H9 (cell line): ENCODE measurements around the gene CDH13. TPM values are rescaled to one million over a fixed set of nuclear protein-coding genes. Genes with fewer than 3 reads are reported as not detected.

Source experiments
- DNase-seq: peaks from one replicate; pipeline ENCODE4 v3.0.0-alpha.2; 2017
- H2AFZ ChIP-seq: one replicate; pipeline ENCODE4 v1.6.1; 2013; ENCODE audit warnings: mild to moderate bottlenecking, low read length, control low read depth, moderate library complexity
- H2AK5ac ChIP-seq: 2 replicates; pipeline ENCODE4 v1.6.1; 2013; ENCODE audit warnings: low read length, control low read depth, mixed read lengths; ENCODE audit not compliant: insufficient read length
- H2BK120ac ChIP-seq: one replicate; pipeline ENCODE4 v1.6.1; 2013; ENCODE audit warnings: low read depth, mild to moderate bottlenecking, low read length, control low read depth, inconsistent platforms; ENCODE audit not compliant: poor library complexity, severe bottlenecking
- H2BK12ac ChIP-seq: 2 replicates; pipeline ENCODE4 v1.6.1; 2013; ENCODE audit warnings: low read length, control low read depth, mixed read lengths, low read depth; ENCODE audit not compliant: insufficient read length
- H2BK15ac ChIP-seq: 2 replicates; pipeline ENCODE4 v1.6.1; 2013; ENCODE audit warnings: low read depth, low read length, control low read depth
- H2BK20ac ChIP-seq: one replicate; pipeline ENCODE4 v1.6.1; 2013; ENCODE audit warnings: low read depth, mild to moderate bottlenecking, low read length, control low read depth, inconsistent platforms; ENCODE audit not compliant: poor library complexity, severe bottlenecking
- H2BK5ac ChIP-seq: 2 replicates; pipeline ENCODE4 v1.6.1; 2013; ENCODE audit warnings: low read length, control low read depth, mixed read lengths; ENCODE audit not compliant: insufficient read length
- H3K14ac ChIP-seq: 2 replicates; pipeline ENCODE4 v1.6.1; 2013; ENCODE audit warnings: low read length, control low read depth; ENCODE audit not compliant: insufficient read depth
- H3K18ac ChIP-seq: 2 replicates; pipeline ENCODE4 v1.6.1; 2013; ENCODE audit warnings: low read depth, mild to moderate bottlenecking, mixed read lengths, low read length, control low read depth; ENCODE audit not compliant: insufficient read length
- H3K23ac ChIP-seq: 2 replicates; pipeline ENCODE4 v1.6.1; 2013; ENCODE audit warnings: low read length, control low read depth, mixed read lengths, low read depth; ENCODE audit not compliant: insufficient read length
- H3K23me2 ChIP-seq: 2 replicates; pipeline ENCODE4 v1.6.1; 2013; ENCODE audit warnings: low read depth, mild to moderate bottlenecking, mixed read lengths, low read length, control low read depth; ENCODE audit not compliant: insufficient read length, poor library complexity, severe bottlenecking
- H3K27ac ChIP-seq: 2 replicates; pipeline ENCODE4 v1.5.1; 2013; ENCODE audit warnings: low read length, control low read depth, mixed read lengths, low read depth; ENCODE audit not compliant: insufficient read length
- H3K27me3 ChIP-seq: 2 replicates; pipeline ENCODE4 v1.6.1; 2013; ENCODE audit warnings: low read length, control low read depth, inconsistent platforms; ENCODE audit not compliant: insufficient read depth
- H3K4ac ChIP-seq: 2 replicates; pipeline ENCODE4 v1.6.1; 2013; ENCODE audit warnings: low read depth, mild to moderate bottlenecking, control low read depth, inconsistent platforms, low read length, moderate library complexity
- H3K4me1 ChIP-seq: 2 replicates; pipeline ENCODE4 v1.6.1; 2013; ENCODE audit warnings: low read length, control low read depth, inconsistent platforms; ENCODE audit not compliant: insufficient read depth
- H3K4me2 ChIP-seq: 2 replicates; pipeline ENCODE4 v1.6.1; 2013; ENCODE audit warnings: low read length, control low read depth, mixed read lengths; ENCODE audit not compliant: insufficient read length, insufficient read depth
- H3K56ac ChIP-seq: 2 replicates; pipeline ENCODE4 v1.6.1; 2013; ENCODE audit warnings: low read depth, mild to moderate bottlenecking, mixed read lengths, low read length, control low read depth; ENCODE audit not compliant: insufficient read length
- H3K79me1 ChIP-seq: 2 replicates; pipeline ENCODE4 v1.6.1; 2013; ENCODE audit warnings: low read depth, mild to moderate bottlenecking, moderate library complexity, low read length, control low read depth, inconsistent platforms; ENCODE audit not compliant: insufficient read depth, poor library complexity, severe bottlenecking
- H3K79me2 ChIP-seq: 2 replicates; pipeline ENCODE4 v1.6.1; 2013; ENCODE audit warnings: low read length, control low read depth, inconsistent platforms; ENCODE audit not compliant: insufficient read depth
- H3K9ac ChIP-seq: 2 replicates; pipeline ENCODE4 v1.6.1; 2013; ENCODE audit warnings: low read length, control low read depth, mixed read lengths; ENCODE audit not compliant: insufficient read length; ENCODE audit errors: extremely low read depth
- H3K9me3 ChIP-seq: one replicate; pipeline ENCODE4 v1.6.1; 2013; ENCODE audit warnings: low read depth, low read length, inconsistent platforms; ENCODE audit not compliant: control insufficient read depth
- H3T11ph ChIP-seq: one replicate; pipeline ENCODE4 v1.6.1; 2013; ENCODE audit warnings: mild to moderate bottlenecking, low read length, control low read depth, inconsistent platforms
- H4K20me1 ChIP-seq: one replicate; pipeline ENCODE4 v1.6.1; 2013; ENCODE audit not compliant: control insufficient read depth, insufficient read length, insufficient read depth
- H4K5ac ChIP-seq: 2 replicates; pipeline ENCODE4 v1.6.1; 2013; ENCODE audit warnings: low read depth, mild to moderate bottlenecking, mixed read lengths, low read length, control low read depth; ENCODE audit not compliant: insufficient read length
- H4K8ac ChIP-seq: replicated peaks from 2 replicates; pipeline ENCODE4 v1.6.1; 2013; ENCODE audit warnings: low read length, control low read depth, mixed read lengths, low read depth; ENCODE audit not compliant: insufficient read length
- H4K91ac ChIP-seq: 2 replicates; pipeline ENCODE4 v1.6.1; 2013; ENCODE audit warnings: low read depth, mild to moderate bottlenecking, moderate library complexity, mixed read lengths, low read length, control low read depth; ENCODE audit not compliant: insufficient read length
- H3K27ac Mint-ChIP-seq, 3 experiments: 2 replicates in 2 of 3; 3 replicates in 1 of 3; pipeline ENCODE4 v1.8.0; 2020 to 2021; ENCODE audit warnings: mixed read lengths in 3 of 3, mild to moderate bottlenecking in 1 of 3, moderate library complexity in 1 of 3
- H3K27me3 Mint-ChIP-seq: 2 replicates; pipeline ENCODE4 v1.8.0; 2021; ENCODE audit warnings: low read depth, mild to moderate bottlenecking, moderate library complexity, mixed read lengths
- H3K36me3 Mint-ChIP-seq, 3 experiments: 2 replicates in 2 of 3; 3 replicates in 1 of 3; pipeline ENCODE4 v1.8.0; 2020 to 2021; ENCODE audit warnings: low read depth in 3 of 3, mixed read lengths in 3 of 3; ENCODE audit not compliant: insufficient read depth in 1 of 3
- H3K4me1 Mint-ChIP-seq, 2 experiments: 2 replicates each; pipeline ENCODE4 v1.8.0; 2020; ENCODE audit warnings: mixed read lengths in 2 of 2
- H3K4me3 Mint-ChIP-seq, 2 experiments: 2 replicates in 1 of 2; 3 replicates in 1 of 2; pipeline ENCODE4 v1.8.0; 2020 to 2021; ENCODE audit warnings: mild to moderate bottlenecking in 2 of 2, mixed read lengths in 2 of 2, moderate library complexity in 1 of 2
- H3K9me3 Mint-ChIP-seq, 2 experiments: 2 replicates in 1 of 2; 3 replicates in 1 of 2; pipeline ENCODE4 v1.8.0; 2020; ENCODE audit warnings: mild to moderate bottlenecking in 2 of 2, mixed read lengths in 2 of 2, moderate library complexity in 1 of 2
- CTCF ChIP-seq: fragments of 200-600 bp; sonication (generic); conservative IDR thresholded peaks from 3 replicates; pipeline ENCODE4 v1.8.0; 2021; ENCODE audit warnings: antibody characterized with exemption, mild to moderate bottlenecking
- WGBS: extraction: QIAGEN DNeasy Blood & Tissue Kit; methylation state at CpG from one replicate; pipeline ENCODE4 v1.1.7; 2013; ENCODE audit warnings: missing lambda C conversion rate, low lambda C conversion rate, mixed read lengths; ENCODE audit not compliant: insufficient read length; ENCODE audit errors: extremely low coverage; 5-methylcytosine and 5-hydroxymethylcytosine counted together
- total RNA-seq: library from RNA; stranded (reverse); gene quantifications from 2 replicates; pipeline ENCODE4 v1.2.1, GENCODE V29; 2021

Gene CDH13
- total RNA-seq, 1 experiment from 2014 or later: 1.5 TPM

DNA sequence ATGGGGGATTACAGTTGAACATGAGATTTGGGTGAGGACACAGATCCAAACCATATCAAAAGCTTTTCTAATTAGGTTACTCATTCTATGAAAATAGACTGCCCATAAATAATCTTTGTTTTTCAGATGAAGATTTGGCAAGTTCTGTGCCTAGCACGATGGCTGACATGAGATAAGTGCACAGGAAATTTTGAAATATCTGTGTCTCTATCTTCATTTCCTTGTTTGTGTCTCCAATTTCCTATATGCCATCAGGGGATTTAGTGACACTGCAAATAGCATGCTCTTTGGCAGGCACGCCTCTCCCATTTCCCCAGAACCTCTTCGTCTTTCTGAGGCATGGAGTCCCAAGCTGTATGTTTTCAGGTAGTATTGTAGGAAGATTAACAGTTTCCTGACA is 544.6 kb downstream of the CDH13 start:
- H3K4me1 ChIP-seq: no peaks in the 10 kb centered on the region
- Mint-ChIP-seq H3K9me3 (peaks cover 0 to 4% of the 10 kb centered on the region in 2 experiments; a peak in 2 of 5 replicates), H3K36me3 (no peaks in the 10 kb centered on the region), H3K4me1 (peaks cover 0 to 2% of the 10 kb centered on the region in 2 experiments; a peak in 1 of 4 replicates), H3K27me3 (peaks cover 2% of the 10 kb centered on the region; the same call in 1 of the 2 replicates), H3K4me3 (no peak overlapping the region), H3K27ac (no peak overlapping the region)
- no peak overlapping the region for H2BK120ac ChIP-seq
- TF ChIP-seq CTCF: no peak
- H3K9ac ChIP-seq: no peak overlapping the region
- no peak overlapping the region for H3K23ac ChIP-seq
- no peaks in the 10 kb centered on the region for H3K27me3 ChIP-seq
- H2AFZ ChIP-seq: no peak overlapping the region
- no peaks in the 10 kb centered on the region for H3K79me2 ChIP-seq
- no peak overlapping the region for H3T11ph ChIP-seq
- H3K14ac ChIP-seq: no peak overlapping the region
- no peak overlapping the region for H3K56ac ChIP-seq
- H3K18ac ChIP-seq: no peak overlapping the region
- H2AK5ac ChIP-seq: no peak overlapping the region
- no peak overlapping the region for H3K27ac ChIP-seq
- H2BK5ac ChIP-seq: no peak overlapping the region
- H4K20me1 ChIP-seq: no peaks in the 10 kb centered on the region
- no peaks in the 10 kb centered on the region for H3K9me3 ChIP-seq
- H3K4ac ChIP-seq: no peak overlapping the region
- H2BK20ac ChIP-seq: no peak overlapping the region
- no CpG with 5 or more reads among the region's 3 CpGs for WGBS
- H3K79me1 ChIP-seq: no peaks in the 10 kb centered on the region
- no peak for DNase-seq
- no peak overlapping the region for H2BK12ac ChIP-seq
- H4K8ac ChIP-seq: no peak overlapping the region
- H2BK15ac ChIP-seq: no peak overlapping the region
- no peaks in the 10 kb centered on the region for H3K23me2 ChIP-seq
- no peak overlapping the region for H3K4me2 ChIP-seq
- H4K5ac ChIP-seq: no peak overlapping the region
- H4K91ac ChIP-seq: no peak overlapping the region
